Neural progenitor cell (in vitro differentiated cells): ENCODE data around the gene KRT6B.

Source experiments
- EZH2 ChIP-seq: fragments of 200-600 bp; sonication (generic); IDR thresholded peaks from 2 replicates; pipeline ENCODE4 v1.6.1; 2017; ENCODE audit warnings: antibody characterized with exemption, mild to moderate bottlenecking, moderate library complexity
- EZH2phosphoT487 ChIP-seq: fragments of 200-600 bp; sonication (generic); IDR thresholded peaks from 2 replicates; pipeline ENCODE4 v1.6.1; 2017; ENCODE audit warnings: antibody characterized with exemption
- TF ChIP-seq, protein P1 (sequence below): fragments of 200-600 bp; sonication (generic); IDR thresholded peaks from 2 replicates; pipeline ENCODE4 v1.5.1; 2017; ENCODE audit warnings: antibody characterized with exemption, mild to moderate bottlenecking

DNA sequence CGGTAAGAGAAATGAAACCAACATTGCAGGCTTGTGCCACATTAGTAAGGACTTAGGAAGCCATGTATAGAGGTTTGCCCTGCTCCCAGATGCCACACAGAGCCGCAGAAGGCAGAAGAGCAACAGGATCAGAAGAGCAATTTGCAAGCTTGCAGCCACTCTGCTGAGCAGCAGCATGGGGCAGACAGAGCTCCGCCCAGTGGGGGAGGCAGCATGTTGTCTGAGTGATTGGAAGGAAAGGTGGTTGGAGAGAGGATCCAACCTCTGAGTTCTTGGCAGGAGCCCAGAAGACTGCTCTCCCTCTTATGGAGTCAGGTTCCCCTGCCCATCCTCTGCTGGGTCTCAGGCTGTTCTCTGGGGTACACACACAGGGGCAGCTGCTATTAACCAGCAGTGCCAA, 43.4 kb upstream of the KRT6B start:
- TF ChIP-seq, protein P1, sequence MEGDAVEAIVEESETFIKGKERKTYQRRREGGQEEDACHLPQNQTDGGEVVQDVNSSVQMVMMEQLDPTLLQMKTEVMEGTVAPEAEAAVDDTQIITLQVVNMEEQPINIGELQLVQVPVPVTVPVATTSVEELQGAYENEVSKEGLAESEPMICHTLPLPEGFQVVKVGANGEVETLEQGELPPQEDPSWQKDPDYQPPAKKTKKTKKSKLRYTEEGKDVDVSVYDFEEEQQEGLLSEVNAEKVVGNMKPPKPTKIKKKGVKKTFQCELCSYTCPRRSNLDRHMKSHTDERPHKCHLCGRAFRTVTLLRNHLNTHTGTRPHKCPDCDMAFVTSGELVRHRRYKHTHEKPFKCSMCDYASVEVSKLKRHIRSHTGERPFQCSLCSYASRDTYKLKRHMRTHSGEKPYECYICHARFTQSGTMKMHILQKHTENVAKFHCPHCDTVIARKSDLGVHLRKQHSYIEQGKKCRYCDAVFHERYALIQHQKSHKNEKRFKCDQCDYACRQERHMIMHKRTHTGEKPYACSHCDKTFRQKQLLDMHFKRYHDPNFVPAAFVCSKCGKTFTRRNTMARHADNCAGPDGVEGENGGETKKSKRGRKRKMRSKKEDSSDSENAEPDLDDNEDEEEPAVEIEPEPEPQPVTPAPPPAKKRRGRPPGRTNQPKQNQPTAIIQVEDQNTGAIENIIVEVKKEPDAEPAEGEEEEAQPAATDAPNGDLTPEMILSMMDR, result no peak
- no peak for TF ChIP-seq EZH2phosphoT487
- no peak for TF ChIP-seq EZH2
